ENCODE measurements around the gene ZSCAN1. TPM values are rescaled to one million over a fixed set of nuclear protein-coding genes. Genes with fewer than 3 reads are reported as not detected.
"Not testable (repeated sequence)": the region's sequence is repeated elsewhere in the genome, so short reads cannot be mapped to it uniquely, and the experiment has no call there.

Gene ZSCAN1
- total RNA-seq, 2 donors from 2014 or later = not detected

DNA sequence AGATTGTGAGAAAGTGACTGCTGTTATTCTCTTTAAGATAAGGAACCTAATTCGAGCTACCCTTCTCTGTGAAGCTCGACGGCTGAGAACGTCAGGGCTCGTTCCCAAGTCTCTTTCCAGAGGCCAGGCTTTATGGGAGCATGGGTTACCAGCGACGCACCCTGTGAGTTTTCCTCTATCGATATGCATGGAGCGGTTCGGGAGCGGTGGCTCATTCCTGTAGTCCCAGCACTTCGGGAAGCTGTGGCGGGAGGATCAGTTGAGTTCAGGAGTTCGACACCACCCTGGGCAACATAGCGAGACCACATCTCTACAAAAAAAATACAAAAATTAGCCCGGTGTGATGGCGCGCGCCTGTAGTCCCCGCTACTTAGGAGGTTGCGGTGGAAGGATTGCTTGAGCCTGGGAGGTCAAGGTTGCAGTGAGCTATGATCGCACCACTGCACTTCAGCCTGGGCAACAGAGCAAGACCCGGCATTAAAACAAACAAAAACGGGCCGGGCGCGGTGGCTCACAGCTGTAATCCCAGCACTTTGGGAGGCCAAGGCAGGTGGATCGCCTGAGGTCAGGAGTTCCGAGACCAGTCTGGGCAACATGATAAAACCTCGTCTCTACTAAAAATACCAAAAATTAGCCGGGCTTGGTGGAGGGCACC is 30.5 kb upstream of the ZSCAN1 start:
- no peak for TF ChIP-seq CTCF (IDR thresholded peaks at IDR 0.05)
- H3K36me3 ChIP-seq = peaks cover 55% of the 10 kb centered on the region
- peak overlapping the region; percentile 86 to 92 for H3K4me3 ChIP-seq
- peak overlapping the region; percentile 91 to 96 for H3K27ac ChIP-seq
- H3K4me1 ChIP-seq = peaks cover 0 to 34% of the 10 kb centered on the region in 2 donors
- no peaks in the 10 kb centered on the region for H3K27me3 ChIP-seq
- no peak for DNase-seq (ENCODE audit: low spot score)
- peaks cover 0 to 41% of the 10 kb centered on the region in 2 donors for H3K9me3 ChIP-seq

DNA sequence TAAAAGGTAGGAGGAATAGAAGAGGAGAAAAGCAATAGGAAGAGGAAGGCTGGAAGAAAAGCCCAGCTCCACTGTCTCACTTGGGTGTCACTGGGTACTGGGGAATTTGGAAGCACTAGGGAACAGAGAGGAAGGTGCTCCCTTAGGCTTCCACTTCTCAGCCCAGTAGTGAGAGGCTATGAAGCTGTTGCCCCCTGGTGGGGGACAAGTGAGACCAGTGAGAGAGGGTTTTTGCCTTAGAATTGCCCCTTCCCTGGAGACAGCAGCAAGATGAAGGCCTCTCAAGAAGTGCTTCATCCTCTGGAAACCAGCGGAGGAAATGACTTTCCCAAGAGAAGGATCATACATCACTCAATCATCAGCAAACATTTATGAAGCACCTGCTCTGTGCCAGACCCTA is 26.5 kb upstream of the ZSCAN1 start:
- peaks cover 0 to 36% of the 10 kb centered on the region in 2 donors for H3K9me3 ChIP-seq

DNA sequence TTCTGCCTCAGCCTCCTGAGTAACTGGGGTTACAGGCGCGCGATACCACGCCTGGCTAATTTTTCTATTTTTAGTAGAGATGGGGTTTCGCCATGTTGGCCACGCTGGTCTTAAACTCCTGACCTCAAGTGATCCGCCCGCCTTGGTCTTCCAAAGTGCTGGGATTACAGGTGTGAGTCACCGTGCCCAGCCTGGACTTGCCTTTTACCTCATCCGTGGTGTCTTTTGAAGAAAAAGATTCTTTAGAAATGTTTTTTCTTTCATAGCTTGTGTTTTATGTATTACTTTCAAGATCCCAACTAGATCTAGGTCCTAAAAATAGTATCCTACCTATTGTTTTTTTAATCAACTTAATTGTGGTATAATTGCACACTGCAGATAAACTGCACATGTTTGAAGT is 24.9 kb upstream of the ZSCAN1 start:
- peaks cover 0 to 21% of the 10 kb centered on the region in 2 donors for H3K4me1 ChIP-seq
- H3K27ac ChIP-seq = not testable (repeated sequence)
- peaks cover 0 to 30% of the 10 kb centered on the region in 2 donors for H3K9me3 ChIP-seq

More for the DNA sequence above, 26.5 kb upstream of the ZSCAN1 start:
- Histone ChIP-seq H3K4me1 (peaks cover 0 to 30% of the 10 kb centered on the region in 2 donors), H3K36me3 (peaks cover 30% of the 10 kb centered on the region), H3K4me3 (no peak overlapping the region), H3K27ac (no peak overlapping the region), H3K27me3 (no peaks in the 10 kb centered on the region)
- TF ChIP-seq CTCF (IDR thresholded peaks at IDR 0.05) = no peak
- DNase-seq (ENCODE audit: low spot score) = no peak

DNA sequence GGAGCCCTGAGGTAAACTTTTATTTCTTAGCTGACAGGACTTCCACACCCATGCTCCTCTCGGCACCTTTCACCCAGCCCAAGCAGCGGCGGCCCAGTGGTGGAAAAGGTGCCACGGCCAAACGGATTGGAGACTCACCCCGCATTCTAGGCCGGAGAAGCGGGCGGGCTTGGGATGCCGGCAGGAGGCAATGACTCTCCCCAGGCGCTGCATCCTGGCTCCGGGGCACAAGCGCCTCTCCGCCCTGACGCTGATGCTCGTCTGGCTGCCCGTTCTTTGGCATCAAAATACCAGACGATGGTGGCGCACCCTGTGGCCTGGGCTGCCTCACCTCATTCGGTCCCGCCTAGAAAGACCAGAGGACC is 24.5 kb upstream of the ZSCAN1 start:
- peak overlapping the region; percentile 35 to 54 for H3K4me3 ChIP-seq
- no peak for TF ChIP-seq CTCF (IDR thresholded peaks at IDR 0.05)
- H3K9me3 ChIP-seq = peaks cover 0 to 26% of the 10 kb centered on the region in 2 donors
- H3K36me3 ChIP-seq = peaks cover 28% of the 10 kb centered on the region
- no peak overlapping the region for H3K27ac ChIP-seq
- DNase-seq (ENCODE audit: low spot score) = no peak
- no peaks in the 10 kb centered on the region for H3K27me3 ChIP-seq
- H3K4me1 ChIP-seq = peaks cover 0 to 17% of the 10 kb centered on the region in 2 donors

More for the DNA sequence above, 24.9 kb upstream of the ZSCAN1 start:
- not testable (repeated sequence) for H3K27me3 ChIP-seq; H3K4me3 ChIP-seq; DNase-seq (ENCODE audit: low spot score)
- peaks cover 30% of the 10 kb centered on the region for H3K36me3 ChIP-seq

DNA sequence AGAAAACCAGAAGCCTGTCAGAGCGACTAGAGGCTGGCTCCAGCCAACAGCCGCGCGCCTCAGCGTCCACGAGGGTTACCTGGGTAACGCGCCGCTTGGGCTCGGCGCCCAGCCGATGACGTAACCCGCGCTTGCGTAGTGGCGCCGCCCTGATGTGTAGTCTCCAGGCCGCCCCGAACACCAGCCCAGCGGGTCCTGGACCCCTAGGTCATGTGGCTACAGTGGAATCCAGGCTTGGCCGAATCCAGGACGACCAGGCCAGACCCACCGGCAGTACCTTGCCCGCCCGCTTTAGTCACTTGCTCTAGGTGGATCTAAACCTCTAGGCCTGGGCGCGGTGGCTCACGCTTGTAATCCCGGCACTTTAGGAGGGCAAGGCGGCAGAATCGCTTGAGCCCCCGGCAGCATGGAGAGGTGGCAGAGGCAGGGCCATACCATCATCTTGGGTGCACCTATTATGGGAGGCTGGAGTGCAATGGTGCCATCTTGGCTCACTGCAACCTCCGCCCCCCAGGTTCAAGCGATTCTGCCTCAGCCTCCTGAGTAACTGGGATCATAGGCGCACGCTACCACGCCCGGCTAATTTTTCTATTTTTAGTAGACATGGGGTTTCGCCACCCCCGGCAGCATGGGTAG is 24.0 kb upstream of the ZSCAN1 start:
- peaks cover 23% of the 10 kb centered on the region for H3K36me3 ChIP-seq
- peak overlapping the region; percentile 35 to 54 for H3K4me3 ChIP-seq
- peaks cover 0 to 14% of the 10 kb centered on the region in 2 donors for H3K4me1 ChIP-seq
- H3K9me3 ChIP-seq = peaks cover 0 to 21% of the 10 kb centered on the region in 2 donors
- peak overlapping the region; percentile 71 to 80 for H3K27ac ChIP-seq
- H3K27me3 ChIP-seq = no peaks in the 10 kb centered on the region
- TF ChIP-seq CTCF (IDR thresholded peaks at IDR 0.05) = no peak
- peak; percentile 77 for DNase-seq (ENCODE audit: low spot score)

DNA sequence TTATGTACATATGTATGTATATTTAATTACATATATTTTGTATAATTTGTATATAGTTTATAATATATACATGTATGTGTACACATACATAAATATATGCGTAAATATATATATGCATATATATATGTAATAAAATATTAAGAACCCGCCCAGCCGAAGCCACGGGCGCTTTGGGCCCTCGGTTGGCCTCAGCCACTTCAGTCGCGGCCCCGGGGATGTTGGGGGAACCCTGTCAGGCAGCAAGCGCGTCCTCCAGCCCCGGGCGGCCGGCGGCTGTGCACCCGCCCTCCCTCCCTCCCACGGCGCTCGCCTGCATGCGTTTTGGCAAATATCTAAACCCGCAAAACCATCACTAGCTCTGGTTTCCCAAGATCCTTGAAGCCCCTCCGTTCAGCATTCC is 23.3 kb upstream of the ZSCAN1 start:
- Histone ChIP-seq H3K9me3 (peaks cover 0 to 15% of the 10 kb centered on the region in 2 donors), H3K36me3 (peaks cover 18% of the 10 kb centered on the region), H3K27ac (no peak overlapping the region), H3K4me3 (no peak overlapping the region), H3K27me3 (no peaks in the 10 kb centered on the region), H3K4me1 (peaks cover 0 to 14% of the 10 kb centered on the region in 2 donors)
- no peak for DNase-seq (ENCODE audit: low spot score)
- TF ChIP-seq CTCF (IDR thresholded peaks at IDR 0.05) = no peak

Data from right atrium auricular region (tissue), 2 donors.